GOT3 (cell line): Measurements from ENCODE around the gene TTC9.
"Not testable (repeated sequence)": the region's sequence is repeated elsewhere in the genome, so short reads cannot be mapped to it uniquely, and the experiment has no call there.

Experiments used
- DNase-seq: peaks from one replicate; lab custom pipeline; 2025; ENCODE audit warnings: mixed read lengths; lab: John Stamatoyannopoulos, UW

TTC9 gene

DNA sequence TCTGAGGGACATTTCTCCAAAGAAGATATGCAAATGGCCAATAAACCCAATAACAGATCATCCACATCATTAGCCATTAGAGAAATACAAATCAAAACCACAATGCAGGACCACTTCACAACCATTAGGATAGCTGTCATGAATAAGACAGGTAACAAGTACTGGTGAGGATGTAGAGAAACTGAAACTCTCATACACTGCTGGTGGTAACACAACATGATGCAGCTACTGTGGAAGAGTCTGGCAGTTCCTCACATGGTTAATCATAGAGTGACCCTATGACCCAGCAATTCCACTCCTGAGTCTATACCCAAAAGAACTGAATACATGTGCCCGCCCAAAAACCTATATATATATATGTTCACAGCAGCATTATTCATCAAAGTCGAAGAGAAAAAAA is 39.0 kb downstream of the TTC9 start:
- DNase-seq = no peak

DNA sequence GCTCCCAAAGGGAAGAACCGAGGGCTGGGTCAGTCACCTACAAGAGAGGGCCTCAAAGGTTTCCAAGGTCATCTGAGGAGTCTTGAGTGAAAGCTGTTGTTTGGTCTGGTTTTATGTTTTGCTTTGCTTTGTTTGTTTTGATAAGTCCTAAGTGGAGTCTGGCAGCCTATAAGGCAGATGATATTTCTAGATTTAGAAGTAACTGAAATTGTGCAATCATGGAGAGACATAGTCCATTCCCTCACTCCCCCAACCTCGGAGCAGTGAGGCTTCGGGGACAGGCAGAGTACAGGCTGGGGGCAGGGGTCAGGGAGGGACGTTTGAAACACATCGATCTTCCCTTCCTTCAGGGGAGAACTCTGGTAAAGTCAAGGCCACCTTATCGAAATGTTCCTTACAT is 42.3 kb downstream of the TTC9 start:
- no peak for DNase-seq

DNA sequence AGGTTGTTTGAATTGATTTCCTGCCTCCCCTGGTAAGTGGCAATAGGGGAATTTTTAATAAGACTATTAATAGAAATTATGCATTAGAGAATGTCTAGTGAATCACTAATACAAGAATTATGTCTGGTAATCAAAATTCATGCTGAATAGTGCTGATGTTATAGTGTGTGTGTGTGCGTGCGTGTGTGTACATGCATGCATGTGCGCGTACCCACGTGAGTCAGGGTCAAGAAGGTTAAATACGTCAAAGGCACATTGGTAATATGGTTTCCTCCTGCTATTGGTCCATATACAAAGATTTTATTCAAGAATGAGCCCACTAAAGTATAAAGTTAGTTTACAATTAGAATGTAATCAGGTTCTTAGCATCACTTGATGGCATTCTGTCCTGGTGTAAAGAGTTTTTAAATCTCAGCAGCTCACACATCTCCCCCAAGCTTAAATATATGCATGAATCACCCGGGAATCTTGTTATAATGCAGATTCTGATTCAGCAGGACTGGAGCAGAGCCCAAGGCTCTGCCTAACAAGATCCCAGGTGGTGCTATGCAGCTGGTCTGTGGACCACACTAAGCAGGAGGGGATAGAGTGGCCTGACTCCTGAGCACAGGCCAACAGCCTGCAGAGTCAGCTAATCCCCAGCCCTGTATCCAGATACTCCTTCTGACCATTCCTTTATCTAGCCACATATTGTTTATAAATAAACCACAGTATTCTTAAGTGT is 43.9 kb downstream of the TTC9 start:
- DNase-seq = no peak

DNA sequence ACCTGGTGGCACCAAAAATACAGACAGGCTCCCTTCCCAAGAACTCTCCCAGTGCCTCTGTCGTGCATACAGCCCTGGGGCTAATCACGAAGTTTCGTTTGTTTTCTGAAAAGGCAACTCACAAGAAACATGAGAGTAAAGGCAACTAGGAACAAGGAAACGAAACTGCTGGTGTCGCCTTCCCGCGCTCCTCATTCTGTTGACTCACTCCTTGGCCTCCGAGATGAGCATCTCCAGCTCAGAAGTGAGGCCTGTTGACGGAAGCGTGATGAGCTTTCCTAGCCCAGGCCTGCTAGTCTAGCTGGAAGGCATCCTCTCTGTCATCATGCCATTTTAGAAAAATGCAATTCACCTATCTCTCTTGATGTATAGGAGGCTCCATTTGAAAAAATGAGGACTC is 50.5 kb downstream of the TTC9 start:
- DNase-seq = no peak

DNA sequence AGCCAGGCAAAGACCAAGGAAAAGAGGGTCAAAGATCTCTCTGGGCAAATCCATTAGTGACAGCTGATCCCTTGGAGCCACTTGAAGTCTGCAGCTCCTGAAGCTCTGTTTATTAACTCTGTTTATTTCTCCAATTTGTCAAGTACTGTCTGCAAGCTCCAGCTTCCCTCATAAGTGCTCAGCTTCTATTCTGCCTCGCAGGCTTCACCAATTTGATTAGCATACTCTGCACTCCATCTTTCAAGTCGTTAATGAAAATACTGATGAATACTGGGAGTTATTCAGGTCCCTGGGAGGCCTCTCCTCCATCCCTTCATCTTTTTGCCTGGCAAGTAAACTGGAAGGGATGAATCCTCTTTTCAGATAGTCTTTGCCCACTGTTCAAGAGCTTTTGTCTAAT is 54.3 kb downstream of the TTC9 start:
- no peak for DNase-seq

DNA sequence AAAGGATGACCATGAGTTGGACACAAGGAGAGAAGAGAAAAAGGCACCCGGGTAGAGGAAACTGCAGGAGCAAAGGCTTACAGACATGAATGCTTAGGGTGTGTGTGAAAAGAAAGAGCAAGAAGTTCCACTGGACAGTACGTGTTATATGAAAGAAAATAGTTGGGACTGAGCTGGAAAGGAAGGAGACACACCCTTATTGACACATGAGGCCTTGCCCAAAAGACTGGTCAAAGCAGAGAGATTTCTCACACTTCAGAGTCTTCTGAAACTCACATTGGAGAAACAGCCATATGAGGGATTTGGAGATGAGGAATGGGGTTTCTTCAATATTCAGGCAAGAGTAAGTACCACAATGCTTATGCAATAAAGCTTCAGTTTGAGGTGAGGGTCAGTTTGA is 56.0 kb downstream of the TTC9 start:
- DNase-seq = no peak

DNA sequence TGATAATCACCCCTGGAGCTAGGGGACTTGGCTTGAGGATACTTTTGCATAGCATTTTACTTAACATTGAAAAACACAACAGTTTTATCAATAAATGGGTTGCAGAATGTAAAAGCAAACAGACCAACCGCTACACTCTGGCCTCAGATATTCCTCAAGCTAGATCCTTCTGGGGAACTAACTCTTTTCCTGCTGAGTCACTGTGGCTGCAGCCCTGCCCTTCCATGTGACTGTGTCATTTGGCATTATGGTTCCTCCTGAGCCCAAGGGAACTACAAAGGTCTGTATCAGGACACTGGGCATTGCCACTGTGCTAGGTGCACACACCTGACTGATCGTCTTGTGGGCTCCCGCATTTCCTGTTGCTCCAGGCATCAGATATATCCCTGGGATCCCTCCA is 56.6 kb downstream of the TTC9 start:
- no peak for DNase-seq

DNA sequence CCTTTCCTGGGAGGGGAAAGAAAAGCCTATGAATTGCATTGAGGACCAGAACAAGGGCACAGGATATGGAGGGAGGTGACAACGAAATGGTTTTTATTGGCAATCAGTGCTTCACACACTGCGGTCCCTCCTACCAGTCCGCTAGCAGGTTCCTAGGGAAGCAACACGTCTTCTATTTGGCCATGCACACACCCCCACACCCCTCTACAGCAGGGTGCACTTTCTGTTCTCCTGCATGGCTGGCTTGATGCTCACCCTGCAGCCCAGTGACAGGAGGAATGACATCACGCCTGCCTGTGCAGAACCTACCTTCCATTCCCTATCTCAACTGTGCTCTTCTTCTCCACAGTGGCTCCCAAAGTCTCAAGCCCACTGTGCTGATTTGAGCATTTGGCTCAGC is 57.9 kb downstream of the TTC9 start:
- no peak for DNase-seq

DNA sequence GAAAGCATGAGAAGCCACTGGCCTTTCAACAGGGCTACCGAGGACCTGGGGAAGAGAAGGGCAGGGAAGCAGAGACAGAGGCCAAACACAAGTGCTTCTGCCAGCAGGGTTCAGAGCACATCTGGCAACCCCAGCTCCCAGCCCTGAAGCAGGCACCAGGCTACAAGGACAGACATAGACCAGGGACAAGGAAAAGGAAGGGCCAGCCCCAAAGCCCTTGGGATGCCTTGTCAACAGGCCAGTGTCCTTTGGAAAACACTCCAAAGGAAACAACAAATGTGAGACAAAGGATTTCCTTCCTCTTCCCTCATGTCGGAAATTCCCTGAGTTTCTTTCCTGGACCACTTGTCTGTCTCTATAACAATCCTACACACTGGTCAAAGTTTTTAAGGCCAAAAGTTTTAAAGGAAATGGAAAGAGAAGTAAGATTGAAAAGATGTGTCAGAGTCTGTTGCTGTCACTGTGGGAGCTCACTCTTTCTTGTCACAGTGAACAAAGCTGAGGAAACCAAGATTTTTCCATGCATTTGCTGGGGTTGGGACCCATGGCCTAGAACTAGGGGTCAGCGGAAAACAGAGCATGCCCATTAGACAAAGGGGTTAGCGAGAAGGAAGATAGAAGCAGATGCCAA is 59.4 kb downstream of the TTC9 start:
- DNase-seq = no peak

DNA sequence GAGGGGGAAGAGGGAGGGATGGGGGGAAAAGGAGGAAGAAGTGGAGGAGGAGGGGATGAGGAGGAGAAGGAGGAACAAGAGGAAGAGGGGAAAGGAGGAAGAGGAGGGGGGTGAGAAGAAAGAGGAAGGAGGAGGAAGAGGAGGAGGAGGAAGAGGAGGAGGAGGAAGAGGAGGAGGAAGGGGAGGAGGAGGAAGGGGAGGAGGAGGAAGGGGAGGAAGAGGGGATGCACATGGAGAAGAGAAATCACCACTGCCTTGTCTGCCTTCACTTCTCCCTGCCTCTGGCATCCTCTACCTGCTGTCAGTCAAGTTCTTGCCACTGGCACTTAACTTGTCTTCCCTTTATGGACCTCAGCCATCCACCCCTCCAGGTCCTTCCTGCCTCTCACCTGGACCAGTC is 59.9 kb downstream of the TTC9 start:
- DNase-seq = no peak

DNA sequence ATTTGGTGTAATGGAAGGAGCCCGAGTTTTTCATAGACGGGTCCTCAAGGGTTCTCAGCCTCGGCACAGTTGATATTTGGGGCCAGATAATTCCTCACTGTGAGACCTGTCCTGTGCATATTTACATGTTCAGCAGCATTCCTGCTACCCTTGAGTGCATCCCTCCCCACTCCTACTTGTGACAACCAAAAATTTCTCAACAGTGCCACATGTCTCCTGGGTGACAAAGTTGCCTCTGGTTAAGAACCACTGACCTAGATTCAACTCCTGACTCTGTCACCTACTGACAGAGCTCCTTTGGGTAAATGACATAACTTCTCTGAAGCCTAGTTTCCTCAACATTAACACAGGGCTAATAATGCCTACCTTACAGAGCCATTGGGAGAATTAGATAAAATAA is 60.4 kb downstream of the TTC9 start:
- no peak for DNase-seq

DNA sequence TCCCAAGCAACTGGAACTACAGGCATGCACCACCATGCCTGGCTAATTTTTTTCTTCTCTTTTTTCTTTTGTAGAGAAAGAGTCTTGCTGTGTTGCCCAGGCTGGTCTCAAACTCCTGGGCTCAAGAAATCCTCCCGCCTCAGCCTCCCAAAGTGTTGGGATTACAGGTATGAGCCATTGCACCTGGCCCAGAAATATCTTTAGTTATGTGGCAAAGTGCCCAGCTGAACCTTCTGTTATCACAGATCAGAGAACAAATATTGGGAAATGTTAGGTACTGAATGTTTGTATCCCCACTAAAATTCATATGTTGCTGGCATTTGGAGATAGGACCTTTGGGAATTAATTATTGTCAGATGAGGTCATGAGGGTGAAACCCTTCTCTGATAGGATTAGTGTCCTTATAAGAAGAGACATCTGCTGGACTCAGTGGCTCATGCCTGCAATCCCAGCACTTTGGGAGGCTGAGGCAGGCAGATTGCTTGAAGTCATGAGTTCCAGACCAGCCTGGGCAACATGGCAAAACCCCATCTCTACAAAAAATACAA is 62.0 kb downstream of the TTC9 start:
- not testable (repeated sequence) for DNase-seq

DNA sequence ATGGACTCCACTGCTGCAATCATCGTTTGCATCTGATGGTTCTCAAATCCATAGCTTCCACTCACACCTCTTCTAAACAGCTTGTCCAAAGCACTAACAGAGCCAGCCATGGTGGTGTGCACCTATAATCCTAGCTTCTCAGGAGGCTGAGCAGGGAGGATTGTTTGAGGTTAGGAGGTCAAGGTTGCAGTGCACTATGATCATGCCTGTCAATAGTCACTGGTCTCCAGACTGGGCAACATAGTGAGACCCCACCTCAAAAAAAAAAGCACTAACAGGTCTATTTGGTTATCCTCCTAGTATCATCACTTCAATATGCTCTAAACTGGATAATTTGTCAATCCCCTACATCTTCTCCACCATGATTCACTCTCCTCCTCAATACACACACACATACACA is 63.2 kb downstream of the TTC9 start:
- no peak for DNase-seq

DNA sequence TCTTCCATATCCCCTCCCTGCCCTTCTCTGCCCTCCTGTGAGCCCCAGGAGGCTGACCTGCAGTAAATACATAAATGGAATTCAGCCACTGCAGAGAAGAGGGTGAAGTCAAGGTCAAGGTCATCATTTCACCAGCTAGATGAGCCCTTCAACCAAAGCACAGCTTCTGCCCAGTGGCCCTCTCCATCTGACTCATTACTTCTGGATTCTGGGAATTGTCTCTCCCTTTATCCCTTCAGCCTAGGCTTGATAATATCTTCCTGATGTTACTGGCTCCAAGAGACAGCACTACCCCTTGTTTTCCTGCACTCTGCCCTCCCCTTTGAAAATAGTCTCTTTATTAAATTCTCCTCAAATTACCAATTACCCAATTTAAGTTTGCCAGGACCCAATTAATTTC is 64.5 kb downstream of the TTC9 start:
- DNase-seq = no peak

DNA sequence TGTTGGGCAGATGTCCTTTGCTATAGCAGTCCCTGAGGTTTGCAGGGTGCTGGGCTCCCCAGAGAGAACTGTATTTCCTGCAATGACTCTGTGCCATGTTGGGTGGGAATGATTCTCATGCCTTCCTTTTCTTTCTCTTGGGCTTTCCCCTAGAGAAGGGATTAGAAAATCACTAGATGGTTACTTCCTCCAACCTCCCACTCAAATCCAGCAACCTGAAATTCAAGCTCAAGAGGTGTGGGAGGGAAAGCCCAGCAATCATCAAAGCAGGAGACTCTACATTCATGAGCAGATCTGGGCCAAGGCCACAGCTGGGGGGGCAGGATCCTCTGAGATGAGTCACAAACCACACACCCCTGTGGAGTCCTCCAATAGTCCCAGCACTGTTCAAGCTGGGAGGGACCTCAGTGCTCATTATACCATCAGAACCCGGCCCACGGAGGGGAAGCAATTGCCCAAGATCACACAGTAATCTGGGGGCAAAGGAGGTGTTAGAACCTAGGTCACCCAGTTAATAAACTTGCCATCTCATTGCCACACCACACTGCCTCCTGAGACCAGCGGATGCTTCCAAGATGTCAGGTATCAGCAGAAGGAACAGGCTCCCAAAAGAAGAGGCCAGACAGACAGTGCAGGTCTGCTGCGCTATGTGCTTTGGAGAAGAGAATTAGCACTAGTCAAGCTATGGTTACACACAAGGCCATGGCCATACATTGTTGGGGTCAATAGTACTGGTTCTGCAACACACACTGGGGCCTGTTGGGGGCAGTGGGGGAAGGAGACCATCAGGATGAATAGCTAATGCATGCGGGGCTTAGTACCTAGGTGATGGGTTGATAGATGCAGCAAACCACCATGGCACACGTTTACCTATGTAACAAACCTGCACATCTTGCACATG is 65.7 kb downstream of the TTC9 start:
- DNase-seq = no peak

DNA sequence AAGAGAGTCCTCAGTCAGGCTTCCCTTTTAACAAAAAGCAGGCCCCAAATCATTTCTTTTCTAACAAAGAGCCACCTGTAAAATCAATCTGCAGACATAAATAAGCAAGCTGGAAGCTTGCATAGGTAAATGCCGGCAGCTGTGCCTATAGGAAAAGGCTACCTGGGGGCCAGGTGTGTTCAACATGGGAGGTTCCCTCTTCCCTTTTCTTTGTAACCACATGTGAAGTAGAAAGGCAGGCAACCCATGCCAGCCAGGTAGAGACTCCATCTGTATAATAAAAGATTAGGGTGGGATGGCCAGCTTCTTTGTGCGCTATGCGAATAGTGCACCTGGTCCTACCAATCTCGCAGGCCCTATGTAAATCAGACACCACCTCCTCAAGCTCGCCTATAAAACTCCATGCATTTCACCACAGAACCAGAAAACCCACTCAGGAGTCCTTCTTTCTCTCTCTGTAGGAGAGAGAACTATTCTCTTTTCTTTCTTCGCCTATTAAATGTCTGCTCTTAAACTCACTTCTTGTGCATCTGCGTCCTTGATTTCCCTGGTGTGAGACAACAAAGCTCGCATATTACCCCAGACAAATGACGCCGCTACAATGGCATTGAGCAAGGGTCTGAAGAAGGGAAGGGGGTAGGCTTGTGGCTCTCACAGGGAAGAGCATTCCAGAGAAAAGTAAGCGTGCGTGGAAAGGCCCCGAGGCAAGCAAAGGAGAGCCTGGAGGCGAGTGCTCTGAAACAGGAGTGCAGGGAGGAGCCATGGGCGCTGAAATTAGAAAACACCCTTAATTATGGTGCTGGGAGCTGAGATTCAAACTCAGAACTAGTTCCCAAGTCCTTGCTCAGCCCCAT is 67.2 kb downstream of the TTC9 start:
- DNase-seq = no peak

DNA sequence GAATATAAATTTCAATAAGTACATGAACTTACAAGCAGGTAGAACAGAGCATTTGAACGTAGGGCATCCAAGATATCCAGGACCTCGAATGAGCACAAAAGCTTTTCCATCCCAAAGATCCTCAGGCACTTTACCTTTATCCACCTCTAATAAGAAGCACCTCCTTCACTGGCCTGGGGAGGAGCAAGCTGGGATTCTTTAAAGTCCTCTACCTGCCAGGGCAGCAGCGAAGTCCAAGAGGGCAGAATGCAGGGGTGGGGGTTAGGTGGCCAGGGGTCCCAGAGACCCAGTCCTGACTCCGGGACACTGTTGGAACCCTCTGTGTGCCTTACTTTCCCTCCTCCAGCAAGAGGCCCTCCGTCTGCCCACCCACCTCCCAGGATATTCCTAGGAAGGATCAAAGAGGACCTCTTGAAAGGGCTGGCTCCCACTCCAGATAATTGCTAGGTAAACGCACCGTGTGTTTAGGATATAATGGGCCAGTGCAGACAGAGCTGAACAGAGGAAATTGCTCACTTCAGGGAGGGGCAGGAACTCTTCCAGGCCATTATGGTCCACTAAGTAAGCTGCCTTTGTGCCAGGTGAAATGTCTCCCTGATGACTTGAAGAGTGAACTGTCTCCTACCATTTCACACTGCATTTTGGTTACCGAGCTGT is 68.1 kb downstream of the TTC9 start:
- no peak for DNase-seq

DNA sequence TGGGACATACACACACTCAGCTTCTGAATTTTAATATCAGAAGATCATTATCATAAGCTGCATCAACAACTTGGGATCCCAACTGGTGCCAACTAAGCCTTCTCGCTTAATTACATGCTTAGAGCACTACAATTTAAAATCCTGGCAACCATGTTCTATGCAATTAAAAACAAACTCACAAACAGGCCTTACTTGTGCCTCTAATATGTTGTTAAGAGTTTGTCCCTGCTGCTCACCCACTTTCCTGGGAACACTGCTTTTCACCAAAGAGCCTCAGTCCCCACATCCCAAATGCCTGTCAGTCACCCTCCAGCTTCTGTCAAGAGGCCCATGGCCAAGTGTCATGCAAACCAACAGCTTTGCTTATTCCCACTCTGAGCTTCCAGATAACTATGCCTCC is 69.7 kb downstream of the TTC9 start:
- DNase-seq = no peak

DNA sequence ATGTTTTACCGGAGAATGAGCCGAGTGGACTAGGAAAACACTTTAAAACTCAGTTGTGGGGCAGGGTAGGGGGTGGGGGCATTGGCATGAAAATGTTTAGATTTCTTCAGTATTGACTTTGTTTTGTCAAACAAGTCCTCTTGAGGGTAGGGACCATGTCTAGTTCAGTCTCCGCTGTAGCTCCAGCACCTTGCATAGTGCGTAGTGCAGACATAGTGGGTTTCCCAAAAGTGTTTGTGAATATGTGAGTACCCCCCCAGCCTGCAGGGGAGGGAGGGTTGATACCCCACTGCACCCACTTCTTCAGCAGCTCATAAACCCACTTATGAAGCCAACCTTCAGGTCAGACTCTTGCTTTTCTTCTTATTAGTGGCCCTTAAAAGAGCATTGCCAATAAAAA is 71.4 kb downstream of the TTC9 start:
- no peak for DNase-seq

DNA sequence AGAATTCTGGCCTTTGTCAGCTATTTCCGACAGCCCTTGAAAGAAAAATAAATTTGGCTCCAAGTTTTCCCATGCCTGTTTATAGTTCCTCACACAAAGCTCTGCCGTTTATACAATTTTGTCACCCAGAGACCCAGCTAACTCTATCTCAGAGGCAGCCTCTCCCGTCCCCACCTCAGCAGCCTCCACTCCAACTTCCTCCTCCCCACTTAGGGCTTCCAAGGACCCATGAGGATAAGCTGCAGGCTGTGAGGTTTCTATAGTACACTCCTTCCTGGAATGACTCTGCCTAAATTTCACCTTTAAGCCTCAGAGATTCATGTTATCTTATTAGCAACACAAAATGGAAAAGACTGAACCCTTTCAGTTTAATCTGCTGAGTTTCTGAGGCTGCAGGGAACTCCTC is 71.8 kb downstream of the TTC9 start:
- DNase-seq = no peak

DNA sequence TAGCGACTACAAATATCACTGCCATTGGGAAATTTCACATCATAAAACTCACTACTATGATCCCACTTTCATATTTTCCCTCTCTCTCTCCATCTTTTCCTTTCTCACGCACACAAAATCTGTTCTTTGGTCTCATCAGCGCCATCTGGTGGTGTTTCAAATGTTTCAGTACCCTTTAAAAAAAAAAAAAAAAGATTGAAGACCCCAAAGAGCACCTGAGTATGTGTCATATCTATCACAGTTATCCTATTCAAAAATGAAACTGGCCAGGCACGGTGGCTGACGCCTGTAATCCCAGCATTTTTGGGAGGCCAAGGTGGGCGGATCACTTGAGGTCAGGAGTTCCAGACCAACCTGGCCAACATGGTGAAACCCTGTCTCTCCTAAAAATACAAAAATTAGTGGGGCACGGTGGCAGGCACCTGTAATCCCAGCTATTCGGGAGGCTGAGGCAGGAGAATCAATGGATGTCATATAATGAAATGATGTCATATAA is 72.4 kb downstream of the TTC9 start:
- no peak for DNase-seq
